GM23338 (cell line): ENCODE data around the gene EGF.

Experiments used
- JUNB ChIP-seq: IDR thresholded peaks from one replicate; pipeline ENCODE4 v1.6.1; 2016; ENCODE audit warnings: antibody characterized with exemption; ENCODE audit not compliant: unreplicated experiment
- TF ChIP-seq, protein P1 (sequence below), 2 experiments: fragments of 200-600 bp in 1 of 2; sonication (generic) in 1 of 2; conservative IDR thresholded peaks; 2 replicates each; pipeline versions ENCODE4 v1.5.1 to v1.6.1; 2016 to 2017; ENCODE audit warnings: antibody characterized with exemption in 2 of 2, low read depth in 2 of 2, mild to moderate bottlenecking in 2 of 2, moderate library complexity in 1 of 2

DNA sequence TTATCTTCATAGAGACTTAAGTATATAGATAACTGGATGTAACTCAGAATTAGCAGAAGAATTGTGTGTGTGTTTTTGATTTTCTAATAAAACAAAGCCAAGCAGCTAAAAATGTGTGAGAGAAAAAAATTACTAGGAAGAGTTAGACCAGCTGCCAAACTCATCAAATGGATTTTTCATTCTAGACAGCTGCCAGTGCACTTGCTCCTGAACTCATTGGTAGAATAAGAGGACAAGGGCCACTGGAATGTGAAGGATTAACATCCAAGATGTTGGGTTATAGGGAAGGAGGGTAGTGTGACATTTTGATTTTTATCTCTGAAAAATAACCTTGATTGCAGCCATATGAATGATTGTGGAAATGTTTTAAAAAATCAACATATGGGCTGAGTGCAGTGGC is 49.7 kb downstream of the EGF start:
- no peak for TF ChIP-seq JUNB
- TF ChIP-seq, protein P1, sequence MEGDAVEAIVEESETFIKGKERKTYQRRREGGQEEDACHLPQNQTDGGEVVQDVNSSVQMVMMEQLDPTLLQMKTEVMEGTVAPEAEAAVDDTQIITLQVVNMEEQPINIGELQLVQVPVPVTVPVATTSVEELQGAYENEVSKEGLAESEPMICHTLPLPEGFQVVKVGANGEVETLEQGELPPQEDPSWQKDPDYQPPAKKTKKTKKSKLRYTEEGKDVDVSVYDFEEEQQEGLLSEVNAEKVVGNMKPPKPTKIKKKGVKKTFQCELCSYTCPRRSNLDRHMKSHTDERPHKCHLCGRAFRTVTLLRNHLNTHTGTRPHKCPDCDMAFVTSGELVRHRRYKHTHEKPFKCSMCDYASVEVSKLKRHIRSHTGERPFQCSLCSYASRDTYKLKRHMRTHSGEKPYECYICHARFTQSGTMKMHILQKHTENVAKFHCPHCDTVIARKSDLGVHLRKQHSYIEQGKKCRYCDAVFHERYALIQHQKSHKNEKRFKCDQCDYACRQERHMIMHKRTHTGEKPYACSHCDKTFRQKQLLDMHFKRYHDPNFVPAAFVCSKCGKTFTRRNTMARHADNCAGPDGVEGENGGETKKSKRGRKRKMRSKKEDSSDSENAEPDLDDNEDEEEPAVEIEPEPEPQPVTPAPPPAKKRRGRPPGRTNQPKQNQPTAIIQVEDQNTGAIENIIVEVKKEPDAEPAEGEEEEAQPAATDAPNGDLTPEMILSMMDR (conservative IDR thresholded peaks at IDR 0.05; ENCODE audit: low read depth in 2 of 2) = no peak
